NB4 (cell line): Measurements from ENCODE around the gene HIF1A.
"Not testable (repeated sequence)": the region's sequence is repeated elsewhere in the genome, so short reads cannot be mapped to it uniquely, and the experiment has no call there.

ENCODE experiments used
- DNase-seq: peaks from one replicate; pipeline ENCODE4 v3.0.0; 2010; ENCODE audit warnings: low read depth
- H3K4me3 ChIP-seq: one replicate; pipeline ENCODE4 v1.5.1; 2011; ENCODE audit warnings: mild to moderate bottlenecking, low read depth, low read length, moderate library complexity
- CTCF ChIP-seq: IDR thresholded peaks from one replicate; pipeline ENCODE4 v1.5.1; 2012; ENCODE audit warnings: low read depth, low read length
- MYC ChIP-seq: IDR thresholded peaks from 2 replicates; pipeline ENCODE4 v1.6.1; 2011; ENCODE audit warnings: low read depth, low read length
- POLR2A ChIP-seq: IDR thresholded peaks from 2 replicates; pipeline ENCODE4 v1.6.1; 2011; ENCODE audit warnings: mild to moderate bottlenecking; ENCODE audit not compliant: insufficient read length; ENCODE audit errors: extremely low read depth
- TF ChIP-seq, protein P1 (sequence below): IDR thresholded peaks from 2 replicates; pipeline ENCODE4 v1.6.1; 2011; ENCODE audit warnings: low read depth, low read length

Gene HIF1A

DNA sequence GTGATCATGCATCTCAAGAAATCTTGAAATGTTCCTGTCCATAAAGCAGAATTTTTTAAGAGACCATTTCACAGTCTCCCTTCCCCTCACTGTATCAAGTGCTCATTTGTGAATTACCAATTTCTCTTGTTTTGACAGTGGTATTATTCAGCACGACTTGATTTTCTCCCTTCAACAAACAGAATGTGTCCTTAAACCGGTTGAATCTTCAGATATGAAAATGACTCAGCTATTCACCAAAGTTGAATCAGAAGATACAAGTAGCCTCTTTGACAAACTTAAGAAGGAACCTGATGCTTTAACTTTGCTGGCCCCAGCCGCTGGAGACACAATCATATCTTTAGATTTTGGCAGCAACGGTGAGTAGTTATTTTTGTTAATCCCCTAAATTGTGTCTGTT is 41.4 kb downstream of the HIF1A start:
- no peak overlapping the region for H3K4me3 ChIP-seq
- TF ChIP-seq POLR2A (no peak), CTCF (no peak), MYC (no peak)
- TF ChIP-seq, protein P1, sequence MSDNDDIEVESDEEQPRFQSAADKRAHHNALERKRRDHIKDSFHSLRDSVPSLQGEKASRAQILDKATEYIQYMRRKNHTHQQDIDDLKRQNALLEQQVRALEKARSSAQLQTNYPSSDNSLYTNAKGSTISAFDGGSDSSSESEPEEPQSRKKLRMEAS = no peak
- DNase-seq = no peak

DNA sequence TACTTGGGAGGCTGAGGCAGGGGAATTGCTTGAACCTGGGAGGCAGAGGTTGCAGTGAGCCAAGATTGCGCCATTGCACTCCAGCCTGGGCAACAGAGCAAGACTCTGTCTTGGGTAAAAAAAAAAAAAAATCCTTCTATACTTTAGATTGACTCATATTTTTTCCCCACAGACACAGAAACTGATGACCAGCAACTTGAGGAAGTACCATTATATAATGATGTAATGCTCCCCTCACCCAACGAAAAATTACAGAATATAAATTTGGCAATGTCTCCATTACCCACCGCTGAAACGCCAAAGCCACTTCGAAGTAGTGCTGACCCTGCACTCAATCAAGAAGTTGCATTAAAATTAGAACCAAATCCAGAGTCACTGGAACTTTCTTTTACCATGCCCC is 42.6 kb downstream of the HIF1A start:
- TF ChIP-seq CTCF (no peak), POLR2A (no peak), MYC (no peak)
- TF ChIP-seq, protein P1 = no peak
- H3K4me3 ChIP-seq = no peak overlapping the region
- peak; percentile 22 for DNase-seq

GRCh38 chr14:61739133-61739532 is 43.8 kb downstream of the HIF1A start:
- TF ChIP-seq MYC = no peak
- DNase-seq = no peak

DNA sequence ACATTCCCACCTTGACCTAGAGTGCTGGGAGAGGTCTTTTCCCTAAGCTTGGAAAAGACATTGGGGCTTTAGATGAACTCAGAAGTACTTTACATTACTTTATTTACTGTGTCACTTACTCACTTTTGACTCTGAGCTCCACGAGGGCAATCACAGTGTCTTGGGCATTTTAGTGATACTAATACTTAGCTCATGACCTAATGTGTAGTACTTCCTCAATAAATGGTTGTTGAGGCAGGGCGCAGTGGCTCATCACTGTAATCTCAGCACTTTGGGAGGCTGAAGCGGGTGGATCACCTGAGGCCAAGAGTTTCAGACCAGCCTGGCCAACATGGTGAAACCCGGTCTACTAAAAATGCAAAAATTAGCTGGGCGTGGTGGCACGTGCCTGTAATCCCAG is 47.1 kb downstream of the HIF1A start:
- TF ChIP-seq, protein P1 = no peak
- TF ChIP-seq CTCF (no peak), POLR2A (no peak), MYC (no peak)
- H3K4me3 ChIP-seq = no peak overlapping the region
- no peak for DNase-seq

More at GRCh38 chr14:61739133-61739532, 43.8 kb downstream of the HIF1A start:
- H3K4me3 ChIP-seq = no peak overlapping the region

DNA sequence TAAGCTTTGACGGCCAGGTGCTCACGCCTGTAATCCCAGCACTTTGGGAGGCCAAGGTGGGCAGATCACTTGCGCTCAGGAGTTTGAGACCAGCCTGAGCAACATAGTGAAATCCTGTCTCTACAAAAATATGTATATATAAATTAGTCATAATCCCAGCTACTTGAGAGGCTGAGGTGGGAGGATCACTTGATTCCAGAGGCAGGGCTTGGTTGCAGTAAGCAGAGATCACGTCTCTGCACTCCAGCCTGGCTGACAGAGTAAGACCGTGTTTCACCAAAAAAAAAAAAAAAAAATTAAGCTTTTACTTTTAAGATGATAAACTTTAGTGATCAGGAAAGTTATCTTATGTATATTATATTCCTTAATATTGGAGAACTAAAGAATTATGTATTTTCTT is 48.9 kb downstream of the HIF1A start:
- no peak for TF ChIP-seq MYC
- no peak for TF ChIP-seq POLR2A
- TF ChIP-seq, protein P1 = no peak
- no peak for TF ChIP-seq CTCF
- no peak overlapping the region for H3K4me3 ChIP-seq
- DNase-seq = no peak

DNA sequence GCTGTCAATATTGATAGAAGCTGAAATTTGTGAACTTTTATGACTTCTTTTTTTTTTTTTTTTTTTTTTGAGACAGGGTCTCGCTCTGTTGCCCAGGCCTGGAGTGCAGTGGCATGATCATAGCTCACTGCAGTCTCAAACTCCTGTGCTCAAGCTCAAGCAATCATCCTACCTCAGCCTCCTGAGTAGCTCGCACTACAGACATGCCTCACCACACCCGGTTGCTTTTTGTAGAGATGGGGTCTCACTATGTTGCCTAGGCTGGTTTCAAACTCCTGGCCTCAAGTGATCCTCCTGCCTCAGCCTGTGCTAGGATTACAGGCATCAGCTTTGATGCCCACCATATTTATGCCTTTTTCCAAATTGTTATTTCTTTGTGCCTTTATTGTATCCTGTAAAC is 51.0 kb downstream of the HIF1A start:
- not testable (repeated sequence) for DNase-seq, H3K4me3 ChIP-seq

- no peak for TF ChIP-seq MYC
- no peak for TF ChIP-seq CTCF
- TF ChIP-seq POLR2A = no peak
- TF ChIP-seq, protein P1 = no peak
- no peak for DNase-seq
- H3K4me3 ChIP-seq = no peak overlapping the region
These were observed 51.6 kb downstream of the HIF1A start for GRCh38 chr14:61746881-61747280.
